SK-N-SH (cell line): ENCODE results near the gene TRPM3. TPM values are rescaled to one million over a fixed set of nuclear protein-coding genes. Genes with fewer than 3 reads are reported as not detected.

ENCODE experiments used
- CTCF ChIA-PET: fragments of 300-600, 350-600 bp; formaldehyde crosslinking; extraction: SDS; loops from one replicate; lab custom pipeline; 2021; lab: Yijun Ruan, JAX
- POLR2A ChIA-PET: fragments of 350-600 bp; sonication (Branson Sonifier 250); formaldehyde crosslinking; extraction: SDS; loops from one replicate; lab custom pipeline; 2020; ENCODE audit warnings: antibody characterized with exemption, inconsistent platforms; lab: Yijun Ruan, JAX
- DNase-seq: peaks from one replicate; pipeline ENCODE4 v3.0.0; 2012
- H2AFZ ChIP-seq: fragments of 200-600 bp; sonication (generic); 2 replicates; pipeline ENCODE4 v1.8.1; 2016; ENCODE audit warnings: antibody characterized with exemption, mild to moderate bottlenecking, low read depth
- H3F3A ChIP-seq: fragments of 200-600 bp; sonication (generic); replicated peaks from 2 replicates; pipeline ENCODE3; 2016; ENCODE audit warnings: antibody characterized with exemption, mild to moderate bottlenecking; ENCODE audit not compliant: insufficient read depth
- H3K27ac ChIP-seq, 2 experiments: fragments of 200-500 bp in 1 of 2; fragments of 200-600 bp in 1 of 2; sonication (Bioruptor generic) in 1 of 2; sonication (generic), shearing (Covaris generic) in 1 of 2; 2 replicates each; pipeline versions ENCODE4 v1.5.1 to v1.6.1; 2014 to 2016; ENCODE audit warnings: low read depth in 2 of 2, inconsistent platforms in 1 of 2, low read length in 1 of 2, mild to moderate bottlenecking in 1 of 2, mixed read lengths in 1 of 2
- H3K27me3 ChIP-seq: fragments of 200-600 bp; sonication (generic), shearing (Covaris generic); 2 replicates; pipeline ENCODE4 v1.6.1; 2016; ENCODE audit warnings: mixed run types; ENCODE audit not compliant: insufficient read depth
- H3K36me3 ChIP-seq, 2 experiments: fragments of 200-500 bp in 1 of 2; fragments of 200-600 bp in 1 of 2; sonication (Bioruptor generic) in 1 of 2; sonication (generic) in 1 of 2; replicated peaks in 1 of 2; 2 replicates each; pipeline versions ENCODE3 to v1.5.1; 2014 to 2016; ENCODE audit warnings: low read length in 1 of 2, mild to moderate bottlenecking in 1 of 2; ENCODE audit not compliant: insufficient read depth in 2 of 2, control insufficient read depth in 1 of 2
- H3K4me1 ChIP-seq, 2 experiments: fragments of 200-500 bp in 1 of 2; fragments of 200-600 bp in 1 of 2; sonication (Bioruptor generic) in 1 of 2; sonication (generic), shearing (Covaris generic) in 1 of 2; 2 replicates each; pipeline versions ENCODE4 v1.5.1 to v1.6.1; 2014 to 2016; ENCODE audit warnings: low read depth in 1 of 2, low read length in 1 of 2, mixed run types in 1 of 2; ENCODE audit not compliant: insufficient read depth in 2 of 2, control insufficient read depth in 1 of 2
- H3K4me2 ChIP-seq: fragments of 200-600 bp; sonication (generic), shearing (Covaris generic); 2 replicates; pipeline ENCODE4 v1.6.1; 2017; ENCODE audit warnings: mixed run types
- H3K4me3 ChIP-seq, 2 experiments: fragments of 200-500 bp in 1 of 2; fragments of 200-600 bp in 1 of 2; sonication (Bioruptor generic) in 1 of 2; sonication (generic), shearing (Covaris generic) in 1 of 2; 2 replicates each; pipeline versions ENCODE4 v1.5.1 to v1.8.1; 2014 to 2016; ENCODE audit warnings: low read depth in 2 of 2, inconsistent platforms in 1 of 2, low read length in 1 of 2, mild to moderate bottlenecking in 1 of 2, mixed read lengths in 1 of 2, moderate library complexity in 1 of 2
- H3K79me2 ChIP-seq: fragments of 200-600 bp; sonication (generic); 2 replicates; pipeline ENCODE4 v1.8.1; 2017; ENCODE audit warnings: mild to moderate bottlenecking; ENCODE audit not compliant: insufficient read depth
- H3K9ac ChIP-seq: fragments of 200-600 bp; sonication (generic); 2 replicates; pipeline ENCODE4 v1.6.1; 2017; ENCODE audit warnings: mixed run types
- H3K9me2 ChIP-seq: fragments of 200-600 bp; sonication (generic); 2 replicates; pipeline ENCODE4 v1.6.1; 2017; ENCODE audit warnings: mixed run types
- H3K9me3 ChIP-seq: fragments of 200-600 bp; sonication (generic); 2 replicates; pipeline ENCODE4 v1.6.1; 2017; ENCODE audit warnings: mixed run types, mild to moderate bottlenecking, moderate library complexity
- H4K20me1 ChIP-seq: fragments of 200-600 bp; sonication (generic); 2 replicates; pipeline ENCODE4 v1.6.1; 2017; ENCODE audit warnings: mild to moderate bottlenecking, mixed run types; ENCODE audit not compliant: insufficient read depth
- ELF1 ChIP-seq: IDR thresholded peaks from 2 replicates; pipeline ENCODE4 v1.4.0; 2012
- EZH2phosphoT487 ChIP-seq: fragments of 200-600 bp; sonication (generic); IDR thresholded peaks from 2 replicates; pipeline ENCODE4 v1.6.1; 2017; ENCODE audit warnings: low read depth, mixed run types, mild to moderate bottlenecking, antibody characterized with exemption, moderate library complexity, borderline replicate concordance
- FOSL2 ChIP-seq: IDR thresholded peaks from 2 replicates; pipeline ENCODE4 v1.4.0; 2012; ENCODE audit warnings: low read depth, mild to moderate bottlenecking, moderate library complexity, borderline replicate concordance
- FOXJ3 ChIP-seq: sonication (generic); formaldehyde crosslinking; IDR thresholded peaks from 2 replicates; pipeline ENCODE4 v1.5.1; 2020; ENCODE audit warnings: mild to moderate bottlenecking, missing genetic modification reagents
- GABPA ChIP-seq: IDR thresholded peaks from 2 replicates; pipeline ENCODE4 v1.4.0; 2012; ENCODE audit warnings: low read depth, mild to moderate bottlenecking
- GATA2 ChIP-seq: sonication (generic); formaldehyde crosslinking; IDR thresholded peaks from 2 replicates; pipeline ENCODE4 v1.5.0; 2020; ENCODE audit warnings: mild to moderate bottlenecking, missing genetic modification reagents
- IRF3 ChIP-seq: fragments of 150-350 bp; IDR thresholded peaks from 2 replicates; pipeline ENCODE4 v1.6.1; 2016; ENCODE audit warnings: mild to moderate bottlenecking, low read depth, low read length
- JUND ChIP-seq: IDR thresholded peaks from 2 replicates; pipeline ENCODE4 v1.4.0; 2012
- MEF2A ChIP-seq: IDR thresholded peaks from 2 replicates; pipeline ENCODE4 v1.4.0; 2012; ENCODE audit warnings: low read depth, borderline replicate concordance
- NRF1 ChIP-seq: IDR thresholded peaks from 2 replicates; pipeline ENCODE4 v1.6.1; 2012; ENCODE audit warnings: low read depth, mild to moderate bottlenecking, low read length
- POLR2AphosphoS5 ChIP-seq: IDR thresholded peaks from 2 replicates; pipeline ENCODE4 v1.6.1; 2012; ENCODE audit warnings: low read depth, low read length
- RCOR1 ChIP-seq: fragments of 150-350 bp; IDR thresholded peaks from 2 replicates; pipeline ENCODE4 v1.6.1; 2017; ENCODE audit warnings: antibody characterized with exemption, low read length
- TAF1 ChIP-seq: IDR thresholded peaks from 2 replicates; pipeline ENCODE4 v1.6.1; 2012; ENCODE audit warnings: low read depth, mild to moderate bottlenecking, low read length, moderate library complexity, borderline replicate concordance
- YY1 ChIP-seq: IDR thresholded peaks from 2 replicates; pipeline ENCODE4 v1.4.0; 2012; ENCODE audit warnings: low read depth, mild to moderate bottlenecking
- WGBS: methylation state at CpG from one replicate; pipeline ENCODE4 v1.1.6; 2017; ENCODE audit warnings: low lambda C conversion rate; 5-methylcytosine and 5-hydroxymethylcytosine counted together
- polyA plus RNA-seq, 3 experiments: library from polyadenylated mRNA; depleted of rRNA; stranded (reverse); fragments of >200 nt; gene quantifications; 2 replicates each; pipeline ENCODE4 v1.2.3, GENCODE V29; 2012
- TF ChIP-seq, protein P1 (sequence below): IDR thresholded peaks from 2 replicates; pipeline ENCODE4 v1.4.0; 2012; ENCODE audit warnings: low read depth, borderline replicate concordance
- TF ChIP-seq, protein P2 (sequence below): IDR thresholded peaks from 2 replicates; pipeline ENCODE4 v1.4.0; 2012; ENCODE audit warnings: low read depth
- TF ChIP-seq, protein P3 (sequence below): IDR thresholded peaks from 2 replicates; pipeline ENCODE4 v1.6.1; 2012; ENCODE audit warnings: mild to moderate bottlenecking, low read depth, low read length, moderate library complexity
- TF ChIP-seq, protein P4 (sequence below): fragments of 150-350 bp; IDR thresholded peaks from 2 replicates; pipeline ENCODE4 v1.6.1; 2017; ENCODE audit warnings: antibody characterized with exemption, low read length, low read depth, borderline replicate concordance

The TRPM3 gene
- polyA plus RNA-seq, 1 of the 3 experiments (the other 2 are of a cell fraction): not detected

DNA sequence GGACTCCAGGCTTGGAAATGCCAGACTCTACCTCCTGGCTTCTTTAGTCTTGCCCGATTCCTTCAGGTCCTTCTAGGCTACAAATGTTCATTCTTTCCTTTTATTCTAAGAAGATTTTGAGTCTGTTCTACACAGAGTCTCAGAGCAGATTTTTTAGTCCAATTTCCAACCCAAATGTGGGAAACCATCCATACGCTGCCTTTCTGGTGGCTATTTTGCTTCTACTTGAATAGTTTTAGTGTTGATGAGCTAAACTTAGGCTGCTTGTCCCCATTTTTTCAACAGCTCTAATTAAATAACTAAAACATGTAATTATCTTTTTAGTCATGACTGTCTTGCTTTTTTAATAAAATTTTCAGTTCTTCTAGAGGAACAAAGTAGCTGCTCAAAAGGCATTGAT, 594.5 kb downstream of the TRPM3 start (continued):
- TF ChIP-seq, protein P1, sequence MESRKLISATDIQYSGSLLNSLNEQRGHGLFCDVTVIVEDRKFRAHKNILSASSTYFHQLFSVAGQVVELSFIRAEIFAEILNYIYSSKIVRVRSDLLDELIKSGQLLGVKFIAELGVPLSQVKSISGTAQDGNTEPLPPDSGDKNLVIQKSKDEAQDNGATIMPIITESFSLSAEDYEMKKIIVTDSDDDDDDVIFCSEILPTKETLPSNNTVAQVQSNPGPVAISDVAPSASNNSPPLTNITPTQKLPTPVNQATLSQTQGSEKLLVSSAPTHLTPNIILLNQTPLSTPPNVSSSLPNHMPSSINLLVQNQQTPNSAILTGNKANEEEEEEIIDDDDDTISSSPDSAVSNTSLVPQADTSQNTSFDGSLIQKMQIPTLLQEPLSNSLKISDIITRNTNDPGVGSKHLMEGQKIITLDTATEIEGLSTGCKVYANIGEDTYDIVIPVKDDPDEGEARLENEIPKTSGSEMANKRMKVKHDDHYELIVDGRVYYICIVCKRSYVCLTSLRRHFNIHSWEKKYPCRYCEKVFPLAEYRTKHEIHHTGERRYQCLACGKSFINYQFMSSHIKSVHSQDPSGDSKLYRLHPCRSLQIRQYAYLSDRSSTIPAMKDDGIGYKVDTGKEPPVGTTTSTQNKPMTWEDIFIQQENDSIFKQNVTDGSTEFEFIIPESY: no peak
- TF ChIP-seq NRF1 (no peak), GATA2 (CRISPR knock-in tag) (no peak), FOSL2 (no peak), TAF1 (no peak), GABPA (no peak), FOXJ3 (CRISPR knock-in tag) (no peak), JUND (no peak), MEF2A (no peak), ELF1 (no peak), EZH2phosphoT487 (no peak), POLR2AphosphoS5 (no peak)
- TF ChIP-seq, protein P2, sequence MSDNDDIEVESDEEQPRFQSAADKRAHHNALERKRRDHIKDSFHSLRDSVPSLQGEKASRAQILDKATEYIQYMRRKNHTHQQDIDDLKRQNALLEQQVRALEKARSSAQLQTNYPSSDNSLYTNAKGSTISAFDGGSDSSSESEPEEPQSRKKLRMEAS: no peak
- TF ChIP-seq, all 33 proteins: peak for 0

GRCh38 chr9:70525519-70525918, 595.9 kb downstream of the TRPM3 start:
- no peaks in the 10 kb centered on the region for H3K79me2 ChIP-seq
- CTCF ChIA-PET: no interaction called here
- H3K4me3 ChIP-seq: no peak overlapping the region
- H2AFZ ChIP-seq: no peak overlapping the region
- 53% methylated on average over 1 of the region's 1 CpG for WGBS
- no peaks in the 10 kb centered on the region for H4K20me1 ChIP-seq
- no peak overlapping the region for H3K4me2 ChIP-seq
- H3K36me3 ChIP-seq: no peaks in the 10 kb centered on the region
- no peak for DNase-seq
- H3F3A ChIP-seq: no peaks in the 10 kb centered on the region
- TF ChIP-seq, protein P3, sequence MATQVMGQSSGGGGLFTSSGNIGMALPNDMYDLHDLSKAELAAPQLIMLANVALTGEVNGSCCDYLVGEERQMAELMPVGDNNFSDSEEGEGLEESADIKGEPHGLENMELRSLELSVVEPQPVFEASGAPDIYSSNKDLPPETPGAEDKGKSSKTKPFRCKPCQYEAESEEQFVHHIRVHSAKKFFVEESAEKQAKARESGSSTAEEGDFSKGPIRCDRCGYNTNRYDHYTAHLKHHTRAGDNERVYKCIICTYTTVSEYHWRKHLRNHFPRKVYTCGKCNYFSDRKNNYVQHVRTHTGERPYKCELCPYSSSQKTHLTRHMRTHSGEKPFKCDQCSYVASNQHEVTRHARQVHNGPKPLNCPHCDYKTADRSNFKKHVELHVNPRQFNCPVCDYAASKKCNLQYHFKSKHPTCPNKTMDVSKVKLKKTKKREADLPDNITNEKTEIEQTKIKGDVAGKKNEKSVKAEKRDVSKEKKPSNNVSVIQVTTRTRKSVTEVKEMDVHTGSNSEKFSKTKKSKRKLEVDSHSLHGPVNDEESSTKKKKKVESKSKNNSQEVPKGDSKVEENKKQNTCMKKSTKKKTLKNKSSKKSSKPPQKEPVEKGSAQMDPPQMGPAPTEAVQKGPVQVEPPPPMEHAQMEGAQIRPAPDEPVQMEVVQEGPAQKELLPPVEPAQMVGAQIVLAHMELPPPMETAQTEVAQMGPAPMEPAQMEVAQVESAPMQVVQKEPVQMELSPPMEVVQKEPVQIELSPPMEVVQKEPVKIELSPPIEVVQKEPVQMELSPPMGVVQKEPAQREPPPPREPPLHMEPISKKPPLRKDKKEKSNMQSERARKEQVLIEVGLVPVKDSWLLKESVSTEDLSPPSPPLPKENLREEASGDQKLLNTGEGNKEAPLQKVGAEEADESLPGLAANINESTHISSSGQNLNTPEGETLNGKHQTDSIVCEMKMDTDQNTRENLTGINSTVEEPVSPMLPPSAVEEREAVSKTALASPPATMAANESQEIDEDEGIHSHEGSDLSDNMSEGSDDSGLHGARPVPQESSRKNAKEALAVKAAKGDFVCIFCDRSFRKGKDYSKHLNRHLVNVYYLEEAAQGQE: no peak
- TF ChIP-seq IRF3: no peak
- TF ChIP-seq, protein P4, sequence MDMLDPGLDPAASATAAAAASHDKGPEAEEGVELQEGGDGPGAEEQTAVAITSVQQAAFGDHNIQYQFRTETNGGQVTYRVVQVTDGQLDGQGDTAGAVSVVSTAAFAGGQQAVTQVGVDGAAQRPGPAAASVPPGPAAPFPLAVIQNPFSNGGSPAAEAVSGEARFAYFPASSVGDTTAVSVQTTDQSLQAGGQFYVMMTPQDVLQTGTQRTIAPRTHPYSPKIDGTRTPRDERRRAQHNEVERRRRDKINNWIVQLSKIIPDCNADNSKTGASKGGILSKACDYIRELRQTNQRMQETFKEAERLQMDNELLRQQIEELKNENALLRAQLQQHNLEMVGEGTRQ: no peak
- no peak for TF ChIP-seq RCOR1
- no peak for TF ChIP-seq TAF1
- TF ChIP-seq YY1: no peak
- POLR2A ChIA-PET: no interaction called here
- H3K27ac ChIP-seq: no peak overlapping the region
- H3K9ac ChIP-seq: no peak overlapping the region
- H3K27me3 ChIP-seq: no peaks in the 10 kb centered on the region
- no peaks in the 10 kb centered on the region for H3K9me2 ChIP-seq
- H3K9me3 ChIP-seq: no peaks in the 10 kb centered on the region
- H3K4me1 ChIP-seq: no peaks in the 10 kb centered on the region
